DOHH2 (cell line): Measurements from ENCODE around the gene AK9.
A peak's percentile ranks its signal among the peaks of the same experiment; 100 is the strongest.

Source experiments
- H3F3A ChIP-seq: fragments of 200-600 bp; sonication (generic), shearing (Covaris generic); 2 replicates; pipeline ENCODE4 v1.6.0; 2016; ENCODE audit warnings: antibody characterized with exemption, mild to moderate bottlenecking; ENCODE audit not compliant: control insufficient read depth, insufficient read depth
- H3K27ac ChIP-seq: fragments of 200-600 bp; sonication (generic); 2 replicates; pipeline ENCODE4 v1.5.1; 2014; ENCODE audit warnings: low read depth, mild to moderate bottlenecking, low read length, moderate library complexity
- H3K27me3 ChIP-seq: fragments of 200-600 bp; sonication (generic); 2 replicates; pipeline ENCODE4 v1.6.1; 2014; ENCODE audit warnings: mild to moderate bottlenecking, low read length, mixed read lengths; ENCODE audit not compliant: control insufficient read depth
- H3K36me3 ChIP-seq: fragments of 200-600 bp; sonication (generic); 2 replicates; pipeline ENCODE4 v1.6.1; 2014; ENCODE audit warnings: mild to moderate bottlenecking, low read length, moderate library complexity, mixed read lengths; ENCODE audit not compliant: control insufficient read depth
- H3K4me1 ChIP-seq: fragments of 200-600 bp; sonication (generic); 2 replicates; pipeline ENCODE4 v1.6.1; 2014; ENCODE audit warnings: mild to moderate bottlenecking, low read length, mixed read lengths; ENCODE audit not compliant: control insufficient read depth
- H3K4me2 ChIP-seq: fragments of 200-600 bp; sonication (generic); 2 replicates; pipeline ENCODE4 v1.6.0; 2014; ENCODE audit warnings: mild to moderate bottlenecking, low read length, moderate library complexity
- H3K4me3 ChIP-seq: fragments of 200-600 bp; sonication (generic); 2 replicates; pipeline ENCODE4 v1.5.1; 2014; ENCODE audit warnings: mild to moderate bottlenecking, low read length, mixed read lengths
- H3K79me2 ChIP-seq: fragments of 200-600 bp; sonication (generic); 2 replicates; pipeline ENCODE4 v1.6.1; 2014; ENCODE audit warnings: mild to moderate bottlenecking, low read length, mixed read lengths; ENCODE audit not compliant: control insufficient read depth
- H3K9me2 ChIP-seq: fragments of 200-600 bp; sonication (generic); replicated peaks from 2 replicates; pipeline ENCODE4 v1.6.1; 2014; ENCODE audit warnings: mild to moderate bottlenecking, low read length, mixed read lengths; ENCODE audit not compliant: control insufficient read depth
- H3K9me3 ChIP-seq: fragments of 200-600 bp; sonication (generic); 2 replicates; pipeline ENCODE4 v1.6.1; 2014; ENCODE audit warnings: antibody characterized with exemption, low read length, mixed read lengths; ENCODE audit not compliant: control insufficient read depth, insufficient read depth
- H4K20me1 ChIP-seq: fragments of 200-600 bp; sonication (generic); 2 replicates; pipeline ENCODE4 v1.6.0; 2014; ENCODE audit warnings: low read depth, mild to moderate bottlenecking, antibody characterized with exemption, low read length, moderate library complexity; ENCODE audit not compliant: control insufficient read depth, insufficient read depth
- CTCF ChIP-seq: fragments of 200-600 bp; sonication (generic); IDR thresholded peaks from one replicate; pipeline ENCODE4 v1.5.1; 2014; ENCODE audit warnings: antibody characterized with exemption, mild to moderate bottlenecking, low read depth, low read length; ENCODE audit not compliant: poor library complexity, severe bottlenecking
- EZH2phosphoT487 ChIP-seq: fragments of 200-600 bp; sonication (generic); IDR thresholded peaks from 2 replicates; pipeline ENCODE4 v1.6.1; 2017; ENCODE audit warnings: borderline replicate concordance, mild to moderate bottlenecking, antibody characterized with exemption, low read length, moderate library complexity, mixed read lengths

AK9 gene

GRCh38 chr6:109457562-109457996 is 233.4 kb downstream of the AK9 start:
- no peaks in the 10 kb centered on the region for H3K9me3 ChIP-seq
- H4K20me1 ChIP-seq: no peaks in the 10 kb centered on the region
- H3K27ac ChIP-seq: no peak overlapping the region
- H3K9me2 ChIP-seq: no peaks in the 10 kb centered on the region
- H3K4me3 ChIP-seq: peak overlapping the region; percentile 78
- peaks cover 43% of the 10 kb centered on the region for H3F3A ChIP-seq
- H3K27me3 ChIP-seq: no peaks in the 10 kb centered on the region
- peaks cover 25% of the 10 kb centered on the region for H3K79me2 ChIP-seq
- peak overlapping the region; percentile 79 for H3K4me2 ChIP-seq
- peaks cover 40% of the 10 kb centered on the region for H3K36me3 ChIP-seq
- peaks cover 72% of the 10 kb centered on the region for H3K4me1 ChIP-seq
- TF ChIP-seq CTCF: no peak
- TF ChIP-seq EZH2phosphoT487: no peak

GRCh38 chr6:109456710-109457561 is 234.1 kb downstream of the AK9 start:
- no peaks in the 10 kb centered on the region for H3K9me3 ChIP-seq
- H3K4me1 ChIP-seq: peaks cover 77% of the 10 kb centered on the region
- no peaks in the 10 kb centered on the region for H3K27me3 ChIP-seq
- H3K9me2 ChIP-seq: no peaks in the 10 kb centered on the region
- TF ChIP-seq EZH2phosphoT487 (no peak), CTCF (no peak)
- peaks cover 23% of the 10 kb centered on the region for H3K79me2 ChIP-seq
- peak overlapping the region; percentile 100 for H3K27ac ChIP-seq
- no peaks in the 10 kb centered on the region for H4K20me1 ChIP-seq
- H3F3A ChIP-seq: peaks cover 41% of the 10 kb centered on the region
- H3K4me2 ChIP-seq: peak overlapping the region; percentile 79
- H3K4me3 ChIP-seq: peak overlapping the region; percentile 78
- peaks cover 40% of the 10 kb centered on the region for H3K36me3 ChIP-seq

GRCh38 chr6:109456111-109456583 is 234.9 kb downstream of the AK9 start:
- Histone ChIP-seq H3K27me3 (no peaks in the 10 kb centered on the region), H3K4me2 (peak overlapping the region; percentile 79), H3K79me2 (peaks cover 23% of the 10 kb centered on the region), H3K9me2 (no peaks in the 10 kb centered on the region), H3K4me1 (peaks cover 77% of the 10 kb centered on the region), H3K4me3 (peak overlapping the region; percentile 78), H4K20me1 (no peaks in the 10 kb centered on the region), H3K36me3 (peaks cover 40% of the 10 kb centered on the region), H3K9me3 (no peaks in the 10 kb centered on the region), H3K27ac (peak overlapping the region; percentile 100), H3F3A (peaks cover 38% of the 10 kb centered on the region)
- TF ChIP-seq EZH2phosphoT487 (no peak), CTCF (no peak)
